ENCODE measurements around the gene RALGAPA2. TPM values are rescaled to one million over a fixed set of nuclear protein-coding genes. Genes with fewer than 3 reads are reported as not detected.

The RALGAPA2 gene
- total and polyA plus RNA-seq, 2 experiments from 2014 or later = 13.1 to 43.4 TPM

DNA sequence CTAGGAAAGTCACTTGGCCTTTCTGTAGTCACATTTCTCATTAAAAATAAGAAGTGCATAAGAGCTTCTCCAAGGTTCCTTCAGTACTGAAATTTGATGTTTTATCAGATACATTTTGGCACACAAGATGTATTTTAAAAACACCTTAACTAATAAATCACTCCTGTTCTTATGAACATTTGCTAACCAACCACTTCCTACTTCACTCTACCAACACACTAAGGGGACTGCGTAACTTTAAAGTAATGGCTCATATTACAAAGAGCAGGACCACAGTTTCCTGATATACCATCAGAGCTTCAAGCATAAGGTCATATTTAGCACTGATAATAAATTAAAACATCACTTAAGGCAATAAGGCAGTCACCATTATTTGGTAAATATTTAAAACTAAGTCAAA is 104.4 kb downstream of the RALGAPA2 start:
- Mint-ChIP-seq H3K9me3 (no peaks in the 10 kb centered on the region), H3K4me3 (no peak overlapping the region), H3K36me3 (ENCODE audit: low read depth) (no peaks in the 10 kb centered on the region; the same call in 1 of the 3 replicates), H3K27ac (no peak overlapping the region), H3K4me1 (no peaks in the 10 kb centered on the region), H3K27me3 (ENCODE audit: insufficient read depth, low read depth, poor library complexity) (peaks cover 1% of the 10 kb centered on the region)
- H3K4me2 ChIP-seq = no peak overlapping the region
- ATAC-seq (no peak), DNase-seq (ENCODE audit: low spot score) (no peak)
- H3K4me1 ChIP-seq (ENCODE audit: insufficient read depth) = no peaks in the 10 kb centered on the region
- TF ChIP-seq EZH2 (IDR thresholded peaks at IDR 0.05; ENCODE audit: low read depth, unreplicated experiment) = no peak
- TF ChIP-seq STAT1 (IDR thresholded peaks at IDR 0.05; ENCODE audit: unreplicated experiment) = no peak
- no peak for TF ChIP-seq ZNF331 (CRISPR knock-in tag; IDR thresholded peaks at IDR 0.05; ENCODE audit: low read depth)
- TF ChIP-seq, protein P1, sequence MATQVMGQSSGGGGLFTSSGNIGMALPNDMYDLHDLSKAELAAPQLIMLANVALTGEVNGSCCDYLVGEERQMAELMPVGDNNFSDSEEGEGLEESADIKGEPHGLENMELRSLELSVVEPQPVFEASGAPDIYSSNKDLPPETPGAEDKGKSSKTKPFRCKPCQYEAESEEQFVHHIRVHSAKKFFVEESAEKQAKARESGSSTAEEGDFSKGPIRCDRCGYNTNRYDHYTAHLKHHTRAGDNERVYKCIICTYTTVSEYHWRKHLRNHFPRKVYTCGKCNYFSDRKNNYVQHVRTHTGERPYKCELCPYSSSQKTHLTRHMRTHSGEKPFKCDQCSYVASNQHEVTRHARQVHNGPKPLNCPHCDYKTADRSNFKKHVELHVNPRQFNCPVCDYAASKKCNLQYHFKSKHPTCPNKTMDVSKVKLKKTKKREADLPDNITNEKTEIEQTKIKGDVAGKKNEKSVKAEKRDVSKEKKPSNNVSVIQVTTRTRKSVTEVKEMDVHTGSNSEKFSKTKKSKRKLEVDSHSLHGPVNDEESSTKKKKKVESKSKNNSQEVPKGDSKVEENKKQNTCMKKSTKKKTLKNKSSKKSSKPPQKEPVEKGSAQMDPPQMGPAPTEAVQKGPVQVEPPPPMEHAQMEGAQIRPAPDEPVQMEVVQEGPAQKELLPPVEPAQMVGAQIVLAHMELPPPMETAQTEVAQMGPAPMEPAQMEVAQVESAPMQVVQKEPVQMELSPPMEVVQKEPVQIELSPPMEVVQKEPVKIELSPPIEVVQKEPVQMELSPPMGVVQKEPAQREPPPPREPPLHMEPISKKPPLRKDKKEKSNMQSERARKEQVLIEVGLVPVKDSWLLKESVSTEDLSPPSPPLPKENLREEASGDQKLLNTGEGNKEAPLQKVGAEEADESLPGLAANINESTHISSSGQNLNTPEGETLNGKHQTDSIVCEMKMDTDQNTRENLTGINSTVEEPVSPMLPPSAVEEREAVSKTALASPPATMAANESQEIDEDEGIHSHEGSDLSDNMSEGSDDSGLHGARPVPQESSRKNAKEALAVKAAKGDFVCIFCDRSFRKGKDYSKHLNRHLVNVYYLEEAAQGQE (IDR thresholded peaks at IDR 0.05; ENCODE audit: unreplicated experiment) = no peak
- no peak for TF ChIP-seq EZH2phosphoT487 (IDR thresholded peaks at IDR 0.05; ENCODE audit: unreplicated experiment)
- TF ChIP-seq JUNB (IDR thresholded peaks at IDR 0.05; ENCODE audit: unreplicated experiment) = no peak
- no peak for TF ChIP-seq POLR2AphosphoS5 (IDR thresholded peaks at IDR 0.05; ENCODE audit: low read depth)
- TF ChIP-seq ZNF114 (CRISPR knock-in tag; IDR thresholded peaks at IDR 0.05) = no peak
- TF ChIP-seq, protein P2, sequence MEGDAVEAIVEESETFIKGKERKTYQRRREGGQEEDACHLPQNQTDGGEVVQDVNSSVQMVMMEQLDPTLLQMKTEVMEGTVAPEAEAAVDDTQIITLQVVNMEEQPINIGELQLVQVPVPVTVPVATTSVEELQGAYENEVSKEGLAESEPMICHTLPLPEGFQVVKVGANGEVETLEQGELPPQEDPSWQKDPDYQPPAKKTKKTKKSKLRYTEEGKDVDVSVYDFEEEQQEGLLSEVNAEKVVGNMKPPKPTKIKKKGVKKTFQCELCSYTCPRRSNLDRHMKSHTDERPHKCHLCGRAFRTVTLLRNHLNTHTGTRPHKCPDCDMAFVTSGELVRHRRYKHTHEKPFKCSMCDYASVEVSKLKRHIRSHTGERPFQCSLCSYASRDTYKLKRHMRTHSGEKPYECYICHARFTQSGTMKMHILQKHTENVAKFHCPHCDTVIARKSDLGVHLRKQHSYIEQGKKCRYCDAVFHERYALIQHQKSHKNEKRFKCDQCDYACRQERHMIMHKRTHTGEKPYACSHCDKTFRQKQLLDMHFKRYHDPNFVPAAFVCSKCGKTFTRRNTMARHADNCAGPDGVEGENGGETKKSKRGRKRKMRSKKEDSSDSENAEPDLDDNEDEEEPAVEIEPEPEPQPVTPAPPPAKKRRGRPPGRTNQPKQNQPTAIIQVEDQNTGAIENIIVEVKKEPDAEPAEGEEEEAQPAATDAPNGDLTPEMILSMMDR (conservative IDR thresholded peaks at IDR 0.05; ENCODE audit: low read depth in 2 of 2) = no peak
- TF ChIP-seq CREB1 (CRISPR knock-in tag; IDR thresholded peaks at IDR 0.05; ENCODE audit: low read depth) = no peak
- TF ChIP-seq, protein P3, sequence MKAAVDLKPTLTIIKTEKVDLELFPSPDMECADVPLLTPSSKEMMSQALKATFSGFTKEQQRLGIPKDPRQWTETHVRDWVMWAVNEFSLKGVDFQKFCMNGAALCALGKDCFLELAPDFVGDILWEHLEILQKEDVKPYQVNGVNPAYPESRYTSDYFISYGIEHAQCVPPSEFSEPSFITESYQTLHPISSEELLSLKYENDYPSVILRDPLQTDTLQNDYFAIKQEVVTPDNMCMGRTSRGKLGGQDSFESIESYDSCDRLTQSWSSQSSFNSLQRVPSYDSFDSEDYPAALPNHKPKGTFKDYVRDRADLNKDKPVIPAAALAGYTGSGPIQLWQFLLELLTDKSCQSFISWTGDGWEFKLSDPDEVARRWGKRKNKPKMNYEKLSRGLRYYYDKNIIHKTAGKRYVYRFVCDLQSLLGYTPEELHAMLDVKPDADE (IDR thresholded peaks at IDR 0.05) = no peak
- no peak for TF ChIP-seq NANOG (IDR thresholded peaks at IDR 0.05; ENCODE audit: borderline replicate concordance)
- TF ChIP-seq, protein P4, sequence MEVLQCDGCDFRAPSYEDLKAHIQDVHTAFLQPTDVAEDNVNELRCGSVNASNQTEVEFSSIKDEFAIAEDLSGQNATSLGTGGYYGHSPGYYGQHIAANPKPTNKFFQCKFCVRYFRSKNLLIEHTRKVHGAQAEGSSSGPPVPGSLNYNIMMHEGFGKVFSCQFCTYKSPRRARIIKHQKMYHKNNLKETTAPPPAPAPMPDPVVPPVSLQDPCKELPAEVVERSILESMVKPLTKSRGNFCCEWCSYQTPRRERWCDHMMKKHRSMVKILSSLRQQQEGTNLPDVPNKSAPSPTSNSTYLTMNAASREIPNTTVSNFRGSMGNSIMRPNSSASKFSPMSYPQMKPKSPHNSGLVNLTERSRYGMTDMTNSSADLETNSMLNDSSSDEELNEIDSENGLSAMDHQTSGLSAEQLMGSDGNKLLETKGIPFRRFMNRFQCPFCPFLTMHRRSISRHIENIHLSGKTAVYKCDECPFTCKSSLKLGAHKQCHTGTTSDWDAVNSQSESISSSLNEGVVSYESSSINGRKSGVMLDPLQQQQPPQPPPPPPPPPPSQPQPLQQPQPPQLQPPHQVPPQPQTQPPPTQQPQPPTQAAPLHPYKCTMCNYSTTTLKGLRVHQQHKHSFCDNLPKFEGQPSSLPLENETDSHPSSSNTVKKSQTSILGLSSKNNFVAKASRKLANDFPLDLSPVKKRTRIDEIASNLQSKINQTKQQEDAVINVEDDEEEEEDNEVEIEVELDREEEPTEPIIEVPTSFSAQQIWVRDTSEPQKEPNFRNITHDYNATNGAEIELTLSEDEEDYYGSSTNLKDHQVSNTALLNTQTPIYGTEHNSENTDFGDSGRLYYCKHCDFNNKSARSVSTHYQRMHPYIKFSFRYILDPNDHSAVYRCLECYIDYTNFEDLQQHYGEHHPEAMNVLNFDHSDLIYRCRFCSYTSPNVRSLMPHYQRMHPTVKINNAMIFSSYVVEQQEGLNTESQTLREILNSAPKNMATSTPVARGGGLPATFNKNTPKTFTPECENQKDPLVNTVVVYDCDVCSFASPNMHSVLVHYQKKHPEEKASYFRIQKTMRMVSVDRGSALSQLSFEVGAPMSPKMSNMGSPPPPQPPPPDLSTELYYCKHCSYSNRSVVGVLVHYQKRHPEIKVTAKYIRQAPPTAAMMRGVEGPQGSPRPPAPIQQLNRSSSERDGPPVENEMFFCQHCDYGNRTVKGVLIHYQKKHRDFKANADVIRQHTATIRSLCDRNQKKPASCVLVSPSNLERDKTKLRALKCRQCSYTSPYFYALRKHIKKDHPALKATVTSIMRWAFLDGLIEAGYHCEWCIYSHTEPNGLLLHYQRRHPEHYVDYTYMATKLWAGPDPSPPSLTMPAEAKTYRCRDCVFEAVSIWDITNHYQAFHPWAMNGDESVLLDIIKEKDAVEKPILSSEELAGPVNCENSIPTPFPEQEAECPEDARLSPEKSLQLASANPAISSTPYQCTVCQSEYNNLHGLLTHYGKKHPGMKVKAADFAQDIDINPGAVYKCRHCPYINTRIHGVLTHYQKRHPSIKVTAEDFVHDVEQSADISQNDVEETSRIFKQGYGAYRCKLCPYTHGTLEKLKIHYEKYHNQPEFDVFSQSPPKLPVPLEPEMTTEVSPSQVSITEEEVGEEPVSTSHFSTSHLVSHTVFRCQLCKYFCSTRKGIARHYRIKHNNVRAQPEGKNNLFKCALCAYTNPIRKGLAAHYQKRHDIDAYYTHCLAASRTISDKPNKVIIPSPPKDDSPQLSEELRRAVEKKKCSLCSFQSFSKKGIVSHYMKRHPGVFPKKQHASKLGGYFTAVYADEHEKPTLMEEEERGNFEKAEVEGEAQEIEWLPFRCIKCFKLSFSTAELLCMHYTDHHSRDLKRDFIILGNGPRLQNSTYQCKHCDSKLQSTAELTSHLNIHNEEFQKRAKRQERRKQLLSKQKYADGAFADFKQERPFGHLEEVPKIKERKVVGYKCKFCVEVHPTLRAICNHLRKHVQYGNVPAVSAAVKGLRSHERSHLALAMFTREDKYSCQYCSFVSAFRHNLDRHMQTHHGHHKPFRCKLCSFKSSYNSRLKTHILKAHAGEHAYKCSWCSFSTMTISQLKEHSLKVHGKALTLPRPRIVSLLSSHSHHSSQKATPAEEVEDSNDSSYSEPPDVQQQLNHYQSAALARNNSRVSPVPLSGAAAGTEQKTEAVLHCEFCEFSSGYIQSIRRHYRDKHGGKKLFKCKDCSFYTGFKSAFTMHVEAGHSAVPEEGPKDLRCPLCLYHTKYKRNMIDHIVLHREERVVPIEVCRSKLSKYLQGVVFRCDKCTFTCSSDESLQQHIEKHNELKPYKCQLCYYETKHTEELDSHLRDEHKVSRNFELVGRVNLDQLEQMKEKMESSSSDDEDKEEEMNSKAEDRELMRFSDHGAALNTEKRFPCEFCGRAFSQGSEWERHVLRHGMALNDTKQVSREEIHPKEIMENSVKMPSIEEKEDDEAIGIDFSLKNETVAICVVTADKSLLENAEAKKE (CRISPR knock-in tag; IDR thresholded peaks at IDR 0.05) = no peak
- no peak overlapping the region for H2AFZ ChIP-seq
- H3K9me2 ChIP-seq (ENCODE audit: insufficient read depth) = no peaks in the 10 kb centered on the region
- H3K27me3 ChIP-seq (ENCODE audit: insufficient read depth) = no peaks in the 10 kb centered on the region
- H3K36me3 ChIP-seq (ENCODE audit: insufficient read depth) = no peaks in the 10 kb centered on the region
- H3F3A ChIP-seq (replicated peaks; ENCODE audit: low read depth) = no peaks in the 10 kb centered on the region
- no peaks in the 10 kb centered on the region for H3K79me2 ChIP-seq (replicated peaks; ENCODE audit: insufficient read depth)
- no peak overlapping the region for H3K27ac ChIP-seq (ENCODE audit: low read depth)
- no peaks in the 10 kb centered on the region; the same call in 1 of the 2 replicates for H4K20me1 ChIP-seq (replicated peaks; ENCODE audit: insufficient read depth)
- H3K4me3 ChIP-seq = no peak overlapping the region
